Lower leg skin (tissue), 3 donors: ENCODE data around the gene WDFY4.

ENCODE experiments used
- POLR2A ChIP-seq, 2 donors: fragments of 450-650 bp; IDR thresholded peaks; one replicate each; pipeline ENCODE4 v1.6.1; 2016 to 2017; ENCODE audit warnings: antibody characterized with exemption in 2 of 2, mild to moderate bottlenecking in 1 of 2, moderate library complexity in 1 of 2
- TF ChIP-seq, protein P1 (sequence below), 3 donors: fragments of 450-650 bp; IDR thresholded peaks; one replicate each; pipeline ENCODE4 v1.5.1; 2016; ENCODE audit warnings: antibody characterized with exemption in 3 of 3, mild to moderate bottlenecking in 3 of 3, moderate library complexity in 2 of 3

DNA sequence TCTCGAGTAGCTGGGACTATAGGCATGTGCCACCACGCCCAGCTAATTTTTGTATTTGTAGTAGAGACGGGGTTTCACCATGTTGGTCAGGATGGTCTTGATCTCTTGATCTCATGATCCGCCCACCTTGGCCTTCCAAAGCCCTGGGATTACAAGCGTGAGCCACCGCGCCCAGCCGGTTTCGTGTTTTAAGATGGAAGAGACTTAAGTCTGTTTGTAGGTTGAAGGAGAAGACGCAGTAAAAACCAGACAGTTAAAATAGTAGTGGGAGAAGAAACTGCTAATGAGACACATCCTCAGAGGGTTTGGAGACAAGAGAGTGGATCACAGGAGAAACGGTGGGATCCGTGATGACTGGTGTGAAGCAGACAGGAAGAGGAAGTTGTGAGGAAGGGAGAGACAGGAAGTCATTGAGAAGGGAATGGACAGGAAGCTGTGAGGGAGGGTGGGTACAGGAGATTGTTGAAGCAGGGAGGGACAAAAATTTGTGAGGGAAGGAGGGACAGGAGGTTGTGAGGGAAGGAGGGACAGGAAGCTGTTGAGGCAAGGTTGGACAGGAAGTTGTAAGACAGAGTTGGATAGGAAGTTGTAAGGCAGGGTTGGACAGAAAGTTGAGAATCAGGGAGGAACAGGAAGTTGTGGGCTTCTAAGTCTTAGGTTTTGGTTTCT is 115.5 kb downstream of the WDFY4 start:
- TF ChIP-seq, protein P1, sequence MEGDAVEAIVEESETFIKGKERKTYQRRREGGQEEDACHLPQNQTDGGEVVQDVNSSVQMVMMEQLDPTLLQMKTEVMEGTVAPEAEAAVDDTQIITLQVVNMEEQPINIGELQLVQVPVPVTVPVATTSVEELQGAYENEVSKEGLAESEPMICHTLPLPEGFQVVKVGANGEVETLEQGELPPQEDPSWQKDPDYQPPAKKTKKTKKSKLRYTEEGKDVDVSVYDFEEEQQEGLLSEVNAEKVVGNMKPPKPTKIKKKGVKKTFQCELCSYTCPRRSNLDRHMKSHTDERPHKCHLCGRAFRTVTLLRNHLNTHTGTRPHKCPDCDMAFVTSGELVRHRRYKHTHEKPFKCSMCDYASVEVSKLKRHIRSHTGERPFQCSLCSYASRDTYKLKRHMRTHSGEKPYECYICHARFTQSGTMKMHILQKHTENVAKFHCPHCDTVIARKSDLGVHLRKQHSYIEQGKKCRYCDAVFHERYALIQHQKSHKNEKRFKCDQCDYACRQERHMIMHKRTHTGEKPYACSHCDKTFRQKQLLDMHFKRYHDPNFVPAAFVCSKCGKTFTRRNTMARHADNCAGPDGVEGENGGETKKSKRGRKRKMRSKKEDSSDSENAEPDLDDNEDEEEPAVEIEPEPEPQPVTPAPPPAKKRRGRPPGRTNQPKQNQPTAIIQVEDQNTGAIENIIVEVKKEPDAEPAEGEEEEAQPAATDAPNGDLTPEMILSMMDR (IDR thresholded peaks at IDR 0.05), result no peak
- TF ChIP-seq POLR2A (IDR thresholded peaks at IDR 0.05), result no peak
